Measurements from ENCODE around the gene MRPL34.
A peak's percentile ranks its signal among the peaks of the same experiment; 100 is the strongest.

The MRPL34 gene

GRCh38 chr19:17341386-17341785 is 35.7 kb downstream of the MRPL34 start:
- no peak for DNase-seq (ENCODE audit: low read depth)

GRCh38 chr19:17341845-17342244 is 36.2 kb downstream of the MRPL34 start:
- no peak for DNase-seq (ENCODE audit: low read depth)

- peak; percentile 78 for DNase-seq (ENCODE audit: low read depth)
These were observed 40.5 kb downstream of the MRPL34 start for GRCh38 chr19:17346109-17346671.

- DNase-seq (ENCODE audit: low read depth) = no peak
These were observed 41.7 kb downstream of the MRPL34 start for GRCh38 chr19:17347361-17347760.

- no peak for DNase-seq (ENCODE audit: low read depth)
These were observed 42.2 kb downstream of the MRPL34 start for GRCh38 chr19:17347877-17348276.

GRCh38 chr19:17348700-17349099 is 43.0 kb downstream of the MRPL34 start:
- no peak for DNase-seq (ENCODE audit: low read depth)

GRCh38 chr19:17351815-17352435 is 46.3 kb downstream of the MRPL34 start:
- DNase-seq (ENCODE audit: low read depth) = no peak

- DNase-seq (ENCODE audit: low read depth) = no peak
These were observed 47.1 kb downstream of the MRPL34 start for GRCh38 chr19:17352608-17353280.

- DNase-seq (ENCODE audit: low read depth) = no peak
These were observed 47.7 kb downstream of the MRPL34 start for GRCh38 chr19:17353386-17353785.
